GM11168 (cell line): ENCODE measurements around the gene NT5C2.
"Not testable (repeated sequence)": the region's sequence is repeated elsewhere in the genome, so short reads cannot be mapped to it uniquely, and the experiment has no call there.

Experiments
- in situ Hi-C: fragments of 300-500 bp; cut with MboI; formaldehyde crosslinking; loops from one replicate; pipeline ENCODE4 v1.12.0; 2022; ENCODE audit warnings: low sequenced_read_pairs; ENCODE audit not compliant: unreplicated experiment

NT5C2 gene

DNA sequence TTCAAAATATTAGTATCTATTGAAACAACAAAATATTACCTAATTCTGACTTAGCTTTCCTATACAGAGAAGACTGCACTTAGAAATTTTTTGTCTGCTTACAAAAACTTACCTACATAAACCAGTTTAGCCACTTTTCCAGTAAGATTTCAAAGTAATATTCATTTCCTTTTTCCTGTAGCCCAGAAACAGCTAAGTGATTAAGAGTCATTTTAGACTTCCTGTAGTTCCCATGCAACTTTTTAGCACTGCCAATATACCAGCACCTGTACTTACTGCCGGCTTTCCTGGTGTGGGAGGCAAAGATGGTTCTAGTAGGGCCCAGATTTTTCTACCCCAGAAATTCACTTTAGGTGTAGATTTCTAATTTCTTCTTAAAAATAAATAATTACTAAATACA is 21.8 kb downstream of the NT5C2 start:
- in situ Hi-C loops, result no loop called here

DNA sequence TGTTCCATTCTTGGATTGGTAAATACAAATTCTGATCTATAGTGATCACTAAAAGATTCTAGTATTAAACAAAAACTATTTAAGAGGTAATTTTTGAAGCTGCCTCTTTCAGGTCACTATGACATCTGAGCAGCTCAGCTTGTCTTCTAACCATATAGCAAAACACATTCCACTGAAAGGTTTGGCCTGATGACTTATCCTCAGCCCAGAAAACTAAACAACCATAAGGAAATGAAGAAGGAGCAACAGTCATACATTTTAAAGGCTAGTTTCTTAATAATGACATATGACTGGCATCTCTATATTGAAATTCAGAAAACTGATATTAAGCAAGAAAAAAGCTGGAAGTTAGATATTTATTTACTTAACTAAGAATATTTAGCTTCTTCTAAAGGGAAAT is 24.6 kb downstream of the NT5C2 start:
- in situ Hi-C loops, result no loop called here

DNA sequence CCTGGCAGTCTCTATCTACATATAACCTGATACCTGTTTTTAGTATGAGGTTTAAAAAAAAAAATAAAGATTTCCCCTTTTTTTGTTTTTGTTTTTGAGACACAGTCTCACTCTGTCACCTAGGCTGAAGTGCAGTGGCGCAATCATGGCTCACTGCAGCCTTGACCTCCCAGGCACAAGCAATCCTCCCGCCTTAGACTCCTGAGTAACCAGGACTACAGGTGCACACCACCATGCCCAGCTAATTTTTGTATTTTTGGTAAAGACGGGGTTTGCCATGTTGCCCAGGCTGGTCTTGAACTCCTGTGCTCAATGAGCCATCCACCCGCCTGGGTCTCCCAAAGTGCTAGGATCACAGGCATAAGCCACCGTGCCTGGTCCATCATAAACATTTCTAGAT is 25.5 kb downstream of the NT5C2 start:
- in situ Hi-C loops, result not testable (repeated sequence)

DNA sequence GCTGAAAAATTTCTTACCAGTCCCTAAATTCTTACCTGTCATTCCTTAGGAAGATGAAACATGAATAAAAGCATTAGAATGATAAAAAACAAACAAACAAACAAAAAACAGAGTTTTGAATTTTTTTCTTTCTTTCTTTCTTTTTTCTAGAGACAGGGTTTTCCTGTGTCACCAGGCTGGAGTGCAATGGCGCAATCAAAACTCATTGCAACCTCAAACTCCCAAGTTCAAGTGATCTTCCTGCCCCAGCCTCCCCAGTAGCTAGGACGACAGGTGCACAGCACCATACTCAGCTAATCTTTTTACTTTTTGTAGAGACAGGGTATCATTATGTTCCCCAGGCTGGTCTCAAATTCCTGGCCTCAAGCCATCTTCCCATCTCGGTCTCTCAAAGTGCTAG is 26.5 kb downstream of the NT5C2 start:
- in situ Hi-C loops, result no loop called here

DNA sequence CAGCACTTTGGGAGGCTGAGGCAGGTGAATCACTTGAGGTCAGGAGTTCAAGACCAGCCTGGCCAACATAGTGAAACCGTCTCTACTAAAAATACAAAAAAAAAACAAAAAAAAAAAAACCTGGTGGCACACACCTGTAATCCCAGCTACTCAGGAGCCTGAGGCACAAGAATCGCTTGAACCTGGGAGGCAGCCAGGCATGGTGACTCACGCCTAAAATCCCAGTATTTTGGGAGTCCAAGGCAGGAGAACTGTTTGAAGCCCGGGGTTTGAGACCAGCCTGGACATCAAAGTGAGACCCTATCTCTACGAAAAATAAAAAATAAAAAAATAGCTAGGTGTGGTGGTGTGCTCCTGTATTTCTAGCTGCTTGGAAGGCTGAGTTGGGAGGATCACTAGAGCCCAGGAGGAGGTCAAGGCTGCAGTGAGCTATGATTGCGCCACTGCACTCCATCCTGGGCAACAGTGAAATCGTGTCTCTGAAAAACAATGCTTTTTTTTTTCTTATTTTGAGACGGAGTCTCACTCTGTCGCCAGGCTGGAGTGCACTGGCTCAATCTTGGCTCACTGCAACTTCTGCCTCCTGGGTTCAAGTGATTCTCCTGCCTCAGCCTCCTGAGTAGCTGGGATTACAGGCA is 29.2 kb downstream of the NT5C2 start:
- in situ Hi-C loops, result not testable (repeated sequence)

DNA sequence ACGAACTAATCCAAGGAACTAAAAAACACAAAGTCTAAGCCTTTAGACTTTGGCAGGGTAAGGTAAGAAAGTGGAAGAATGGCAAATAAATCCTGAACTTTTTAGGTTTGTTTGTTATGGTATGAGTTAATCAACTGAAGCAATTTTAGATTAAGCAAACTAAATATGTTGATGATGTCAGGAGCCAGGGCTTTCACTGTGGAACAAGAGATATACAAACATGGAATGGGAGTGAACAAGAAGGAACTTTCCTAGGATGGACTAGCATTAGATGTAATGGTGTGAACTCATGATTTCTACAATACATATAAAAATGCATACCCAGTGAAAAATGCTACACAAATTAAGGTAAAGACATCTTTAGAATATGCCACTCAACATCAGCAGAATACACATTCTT is 35.8 kb downstream of the NT5C2 start:
- in situ Hi-C loops, result no loop called here

DNA sequence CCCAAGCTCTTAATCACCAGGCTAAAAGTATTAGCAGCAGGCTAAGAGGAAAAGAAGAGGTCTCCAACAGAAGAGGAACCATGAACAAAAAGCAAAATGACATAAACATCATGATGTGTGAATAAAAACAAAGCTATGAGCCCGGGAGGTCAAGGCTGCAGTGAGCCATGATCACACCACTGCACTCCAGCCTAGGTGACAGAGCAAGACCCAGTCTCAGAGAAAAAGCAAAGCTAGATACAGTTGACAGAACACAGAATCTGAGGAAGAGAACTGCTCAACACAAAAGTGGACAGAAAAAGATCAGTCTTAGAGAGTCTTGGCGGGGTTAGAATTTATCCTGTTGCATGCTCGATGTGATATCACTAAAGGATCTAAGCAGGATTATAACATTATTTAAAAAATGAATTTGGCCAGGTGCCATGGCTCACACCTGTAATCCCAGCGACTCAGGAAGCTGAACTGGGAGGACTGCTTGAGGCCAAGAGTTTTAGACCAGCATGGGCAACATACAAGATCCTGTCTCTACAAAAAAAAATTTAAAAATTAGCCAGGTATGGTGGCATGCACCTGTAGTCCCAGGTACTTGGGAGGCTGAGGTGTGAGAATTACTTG is 37.5 kb downstream of the NT5C2 start:
- in situ Hi-C loops, result no loop called here

DNA sequence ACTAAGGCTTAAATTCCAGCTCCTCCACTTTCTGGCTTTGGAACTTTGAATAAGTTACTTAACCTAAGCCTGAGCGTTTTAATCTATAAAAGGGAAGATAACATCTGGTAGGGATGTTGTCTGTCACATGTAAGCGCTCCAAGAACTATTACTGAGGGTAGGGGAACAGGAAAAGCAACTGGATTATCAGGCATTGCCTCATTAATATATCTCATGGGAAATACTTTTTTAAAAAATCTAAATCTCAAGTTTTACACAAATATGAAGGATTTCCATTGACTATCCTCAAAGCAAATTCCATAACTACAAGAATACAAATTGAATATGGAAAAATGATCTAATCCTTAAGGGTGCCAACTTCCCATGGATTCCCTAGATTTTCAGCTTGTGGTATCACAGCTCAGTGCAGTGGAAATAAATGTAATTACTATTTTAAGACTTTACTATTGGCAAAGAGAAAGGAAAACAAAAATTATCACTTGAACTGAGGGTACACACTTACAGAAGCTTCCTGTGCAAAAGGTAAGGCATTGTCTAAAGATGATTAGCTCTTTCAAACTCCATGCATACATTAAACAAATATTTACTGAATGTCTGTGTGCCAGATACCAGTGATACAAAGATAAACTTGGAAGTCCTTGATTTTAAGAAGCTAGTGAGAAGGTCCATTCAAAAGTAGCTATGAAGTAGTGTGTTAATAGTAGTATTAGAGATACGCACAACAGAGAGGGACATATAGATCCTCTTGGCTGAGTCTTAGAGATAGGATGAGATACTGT is 38.4 kb downstream of the NT5C2 start:
- in situ Hi-C loops, result no loop called here

DNA sequence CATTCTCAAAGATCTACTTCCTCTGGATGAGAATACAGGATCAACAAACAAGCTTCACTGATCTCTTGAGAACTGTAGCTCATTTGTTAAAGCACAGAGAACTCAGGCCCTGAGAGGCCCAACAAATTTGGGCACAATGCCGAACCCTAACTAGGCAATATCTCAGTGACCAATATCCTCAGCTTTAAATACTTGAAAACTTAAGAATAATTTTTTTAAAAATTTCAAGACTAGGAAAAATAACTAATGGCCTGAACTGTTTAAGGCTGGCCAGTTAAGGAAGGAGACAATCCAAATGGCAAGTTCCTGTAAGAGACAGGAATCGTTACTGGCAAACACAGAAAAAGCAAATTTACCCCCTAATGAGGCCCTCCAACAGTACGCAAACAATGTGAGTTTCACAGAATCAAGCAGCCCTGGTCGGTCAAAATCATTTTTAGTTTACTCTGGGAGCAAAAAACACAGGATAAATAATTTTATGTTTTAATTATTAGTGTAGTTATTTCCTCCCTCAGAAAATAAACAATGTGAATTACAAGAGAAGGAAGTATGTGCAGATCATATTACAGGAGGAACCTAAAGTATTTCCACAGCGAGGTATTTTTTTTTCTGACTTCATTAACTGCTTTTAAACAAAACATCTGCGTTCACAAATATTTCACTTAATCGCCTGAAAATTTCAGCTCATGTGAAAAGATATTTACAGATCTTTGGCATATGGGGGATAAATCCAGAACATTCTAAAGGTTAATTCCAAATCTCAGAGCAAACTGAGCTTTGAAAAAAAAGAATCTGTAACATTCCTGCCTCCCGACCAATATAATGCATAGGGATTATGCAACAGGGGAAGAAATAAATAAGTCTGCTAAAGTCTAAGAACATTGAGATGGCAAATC is 39.5 kb downstream of the NT5C2 start:
- in situ Hi-C loops, result no loop called here

DNA sequence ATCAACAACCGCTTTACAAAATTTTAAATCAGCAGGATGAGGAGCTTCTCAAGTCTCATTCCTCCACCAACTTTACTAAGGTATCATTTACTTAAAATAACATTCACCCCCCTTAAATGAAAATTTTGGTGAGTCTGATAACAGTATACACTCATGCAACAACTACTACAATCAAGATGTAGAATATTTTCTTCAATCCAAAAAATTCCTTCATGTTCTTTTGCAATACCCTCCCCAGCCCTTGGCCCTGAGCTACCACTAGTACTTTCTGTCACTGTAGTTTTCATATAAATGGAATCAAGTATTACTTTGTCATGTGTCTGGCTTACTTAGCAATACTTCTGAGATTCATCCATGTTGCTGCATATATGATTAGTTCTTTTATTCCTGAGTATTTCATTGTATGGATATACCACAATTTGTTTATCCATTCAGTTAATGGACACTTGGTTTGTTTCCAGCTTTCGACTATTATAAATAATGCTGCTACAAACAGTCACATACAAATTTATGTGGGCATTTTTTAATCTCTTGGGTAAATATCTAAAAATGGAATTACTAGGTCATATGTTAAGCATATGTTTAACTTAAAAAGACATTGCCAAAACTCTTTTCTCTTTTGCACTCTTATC is 43.0 kb downstream of the NT5C2 start:
- in situ Hi-C loops, result no loop called here

DNA sequence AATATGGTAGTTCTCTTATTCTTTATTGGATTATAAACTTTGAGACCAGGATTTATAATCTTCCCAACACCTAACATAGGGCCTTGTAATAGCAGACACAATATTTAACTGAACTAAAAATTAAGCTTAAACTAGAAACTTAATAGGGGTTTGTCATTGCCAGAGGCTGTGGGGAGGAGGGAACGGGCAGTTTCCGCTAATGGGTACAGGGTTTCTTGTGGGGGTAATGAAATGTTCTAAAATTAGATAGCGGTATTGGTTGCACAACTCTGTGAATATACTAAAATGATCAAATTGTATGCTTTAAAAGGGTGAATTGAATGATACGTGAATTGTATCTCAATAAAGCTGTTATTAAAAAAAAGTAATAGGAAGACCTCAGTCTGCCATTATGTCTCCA is 45.4 kb downstream of the NT5C2 start:
- in situ Hi-C loops, result no loop called here

DNA sequence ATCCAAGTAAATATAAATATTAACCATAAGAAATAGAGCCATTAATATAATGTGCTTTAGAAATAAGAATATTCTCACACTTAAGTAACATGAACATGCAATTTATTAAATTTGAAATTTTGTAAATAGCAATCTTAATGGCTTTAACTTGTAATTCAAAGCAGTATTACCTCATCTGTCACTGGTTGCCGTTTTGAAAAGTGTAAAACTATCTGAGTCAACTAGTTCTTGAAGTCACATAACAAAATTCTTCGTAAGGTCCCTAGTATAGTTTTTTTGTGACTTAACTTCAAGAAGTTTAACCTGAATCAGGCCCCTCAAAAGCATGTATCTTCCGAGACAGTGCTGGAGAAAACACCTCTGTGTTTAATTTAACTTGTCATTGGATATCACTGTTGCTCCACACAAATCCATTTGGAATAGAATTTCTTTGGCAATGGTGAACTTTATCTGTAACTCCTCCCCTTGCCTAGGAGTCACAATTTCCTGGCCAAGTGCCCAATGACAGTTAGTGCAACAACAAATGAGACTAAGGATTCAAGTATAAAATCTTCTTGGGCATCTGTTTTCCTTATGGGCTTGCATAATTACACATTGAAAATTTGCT is 47.1 kb downstream of the NT5C2 start:
- in situ Hi-C loops, result no loop called here

DNA sequence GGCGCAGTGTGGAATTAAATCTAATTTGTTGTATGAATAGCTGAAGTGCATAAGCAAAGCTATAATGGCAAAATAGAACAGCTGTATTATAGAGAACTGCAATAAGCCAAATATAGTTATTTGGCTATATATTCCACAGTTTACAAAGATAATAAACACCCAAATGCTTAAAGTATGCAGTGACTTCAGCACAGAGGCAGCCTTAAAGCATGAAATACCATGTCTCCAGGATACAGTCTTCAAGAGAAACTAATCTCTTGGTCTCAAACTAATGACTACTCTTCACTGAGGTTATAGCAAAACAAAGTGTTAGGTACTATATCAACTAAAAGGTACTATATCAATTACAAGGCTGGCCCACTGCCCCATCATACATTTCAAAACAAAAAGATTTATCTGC is 48.0 kb downstream of the NT5C2 start:
- in situ Hi-C loops, result no loop called here

DNA sequence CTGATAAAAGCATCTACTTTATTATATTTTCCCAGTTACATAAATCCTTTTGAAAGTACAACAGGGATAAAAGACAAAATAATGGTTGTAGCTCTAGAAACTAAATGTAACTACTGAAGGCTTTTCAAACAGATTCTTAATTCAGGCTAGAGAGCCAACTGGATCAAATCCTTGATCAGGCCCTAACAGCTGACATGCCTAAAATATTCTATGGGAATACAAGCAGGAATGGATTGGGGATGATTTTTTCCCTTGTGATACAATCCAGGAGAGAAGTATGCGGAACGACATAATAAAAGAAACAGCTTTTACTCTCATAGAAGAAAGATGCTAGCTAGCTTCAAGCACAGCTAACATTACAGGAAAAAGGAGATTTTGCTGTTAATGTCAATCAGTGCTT is 49.0 kb downstream of the NT5C2 start:
- in situ Hi-C loops, result no loop called here

DNA sequence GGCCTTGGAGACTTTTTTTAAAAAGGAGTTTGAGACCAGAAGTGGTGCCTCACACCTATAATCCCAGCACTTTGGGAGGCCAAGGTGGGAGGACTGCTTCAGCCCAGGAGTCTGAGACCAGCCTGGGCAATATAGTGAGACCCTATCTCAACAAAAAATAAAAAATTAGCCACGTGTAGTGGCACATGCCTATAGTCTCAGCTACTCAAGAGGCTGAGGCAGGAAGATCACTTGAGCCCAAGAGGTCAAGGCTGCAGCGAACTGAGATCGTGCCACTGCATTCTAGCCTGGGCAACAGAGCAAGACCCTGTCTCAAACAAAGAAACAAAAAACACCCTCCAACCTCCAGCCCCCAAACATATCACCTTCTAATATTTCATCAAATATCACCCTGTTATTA is 49.4 kb downstream of the NT5C2 start:
- in situ Hi-C loops, result not testable (repeated sequence)

DNA sequence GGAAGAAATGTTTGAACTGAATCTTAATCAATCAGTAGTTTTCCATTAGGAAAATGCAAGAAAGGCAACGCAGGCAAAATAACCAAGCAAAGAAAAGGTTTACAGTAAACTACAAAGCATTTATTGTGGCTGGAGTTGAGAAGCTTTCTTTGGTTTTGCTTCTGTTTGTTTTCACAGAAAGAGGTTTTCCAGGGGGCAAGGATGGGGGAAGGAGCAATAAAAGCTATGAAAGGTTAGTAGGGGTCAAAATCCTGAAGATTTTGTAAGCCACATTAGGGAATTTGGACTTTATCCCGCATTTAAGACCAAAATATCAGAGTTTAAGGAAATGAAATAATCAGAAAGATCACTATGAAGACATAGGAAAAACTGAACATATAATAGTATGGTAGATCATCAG is 51.1 kb downstream of the NT5C2 start:
- in situ Hi-C loops, result no loop called here

DNA sequence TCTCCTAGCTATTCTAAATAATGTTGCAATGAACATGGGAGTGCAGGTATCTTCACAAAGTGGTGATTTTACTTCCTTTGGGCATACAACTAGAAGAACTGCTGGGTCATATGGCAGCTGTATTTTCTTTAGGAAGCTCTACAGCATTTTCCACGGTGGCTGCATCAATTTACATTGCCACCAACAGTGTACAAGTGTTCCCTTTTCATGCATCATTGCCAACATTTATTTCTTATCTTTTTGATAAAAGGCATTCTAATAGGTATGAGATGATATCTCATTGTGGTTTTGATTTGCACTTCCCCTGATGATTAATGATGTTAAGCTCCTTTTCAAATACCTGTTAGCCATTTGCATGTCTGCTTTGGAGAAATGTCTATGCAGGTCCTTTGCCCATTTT is 52.6 kb downstream of the NT5C2 start:
- in situ Hi-C loops, result no loop called here

DNA sequence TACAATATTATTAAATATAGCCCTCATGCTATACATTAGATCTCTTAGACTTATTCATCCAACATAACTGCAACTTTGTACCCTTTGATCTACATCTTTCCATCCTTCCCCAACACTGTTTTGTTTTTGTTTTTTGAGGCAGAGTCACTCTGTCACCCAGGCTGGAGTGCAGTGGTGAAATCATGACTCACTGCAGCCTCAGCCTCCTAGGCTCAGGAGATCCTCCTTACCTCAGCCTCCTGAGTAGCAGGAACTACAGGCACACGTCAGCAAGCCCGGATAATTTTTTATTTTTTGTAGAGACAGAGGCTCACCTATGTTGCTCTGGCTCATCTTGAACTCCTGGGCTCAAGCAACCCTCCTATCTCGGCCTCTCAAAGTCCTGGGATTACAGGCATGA is 53.3 kb downstream of the NT5C2 start:
- in situ Hi-C loops, result no loop called here

DNA sequence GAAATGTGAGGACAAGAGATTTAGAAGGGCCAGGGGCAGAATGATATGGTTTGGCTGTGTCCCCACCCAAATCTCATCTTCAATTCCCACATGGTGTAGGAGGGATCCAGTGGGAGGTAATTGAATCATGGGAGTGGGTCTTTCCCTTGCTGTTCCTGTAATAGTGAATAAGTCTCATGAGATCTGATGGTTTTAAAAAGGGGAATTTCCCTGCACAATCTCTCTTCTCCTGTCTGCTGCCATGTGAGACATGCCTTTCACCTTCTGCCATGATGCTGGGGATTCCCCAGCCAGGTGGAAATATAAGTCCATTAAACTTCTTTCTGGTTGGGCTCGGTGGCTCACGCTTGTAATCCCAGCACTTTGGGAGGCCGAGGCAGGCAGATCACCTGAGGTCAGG is 57.9 kb downstream of the NT5C2 start:
- in situ Hi-C loops, result not testable (repeated sequence)

DNA sequence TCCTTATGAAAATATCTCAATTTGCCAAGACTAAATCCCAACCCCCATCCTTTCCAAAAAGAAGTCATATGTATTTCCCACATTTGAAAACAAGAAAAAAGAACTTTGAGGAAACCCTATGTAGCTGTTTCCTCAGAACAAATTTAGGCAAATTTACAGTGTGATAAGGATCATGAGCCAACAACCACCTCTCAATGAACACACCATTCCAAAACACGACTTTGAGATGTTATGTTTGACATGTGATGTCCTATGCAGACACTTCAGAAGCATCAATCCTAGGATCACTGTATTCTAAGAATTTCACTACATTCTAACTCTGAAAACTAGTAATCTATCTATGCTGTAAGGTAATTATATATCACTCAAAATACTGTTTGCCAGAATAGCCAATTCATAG is 62.2 kb downstream of the NT5C2 start:
- in situ Hi-C loops, result no loop called here
